Spleen (tissue), 7 donors: ENCODE measurements around the gene PACS1.

ENCODE experiments used
- POLR2A ChIP-seq, 3 donors: fragments of 450-650 bp; IDR thresholded peaks; one replicate each; pipeline ENCODE4 v1.5.1; 2017; ENCODE audit warnings: antibody characterized with exemption in 3 of 3, mild to moderate bottlenecking in 1 of 3
- TF ChIP-seq, protein P1 (sequence below), 11 experiments: fragments of 200-600 bp in 7 of 11; fragments of 450-650 bp in 4 of 11; sonication (generic) in 4 of 11; IDR thresholded peaks in 8 of 11; conservative IDR thresholded peaks in 3 of 11; 1 replicate in 7 of 11; 2 replicates in 4 of 11; pipeline versions ENCODE4 v1.4.0 to v1.8.0; 2016 to 2021; ENCODE audit warnings: antibody characterized with exemption in 11 of 11, inconsistent platforms in 4 of 11, mild to moderate bottlenecking in 1 of 11
- donor health status: DM: no; HTN: no; CAD: no; lungs with moderate emphysema.
- donor health status: DM: no; HTN: no; CAD: no.
- donor health status: DM: no; HTN: no; CAD: no.

DNA sequence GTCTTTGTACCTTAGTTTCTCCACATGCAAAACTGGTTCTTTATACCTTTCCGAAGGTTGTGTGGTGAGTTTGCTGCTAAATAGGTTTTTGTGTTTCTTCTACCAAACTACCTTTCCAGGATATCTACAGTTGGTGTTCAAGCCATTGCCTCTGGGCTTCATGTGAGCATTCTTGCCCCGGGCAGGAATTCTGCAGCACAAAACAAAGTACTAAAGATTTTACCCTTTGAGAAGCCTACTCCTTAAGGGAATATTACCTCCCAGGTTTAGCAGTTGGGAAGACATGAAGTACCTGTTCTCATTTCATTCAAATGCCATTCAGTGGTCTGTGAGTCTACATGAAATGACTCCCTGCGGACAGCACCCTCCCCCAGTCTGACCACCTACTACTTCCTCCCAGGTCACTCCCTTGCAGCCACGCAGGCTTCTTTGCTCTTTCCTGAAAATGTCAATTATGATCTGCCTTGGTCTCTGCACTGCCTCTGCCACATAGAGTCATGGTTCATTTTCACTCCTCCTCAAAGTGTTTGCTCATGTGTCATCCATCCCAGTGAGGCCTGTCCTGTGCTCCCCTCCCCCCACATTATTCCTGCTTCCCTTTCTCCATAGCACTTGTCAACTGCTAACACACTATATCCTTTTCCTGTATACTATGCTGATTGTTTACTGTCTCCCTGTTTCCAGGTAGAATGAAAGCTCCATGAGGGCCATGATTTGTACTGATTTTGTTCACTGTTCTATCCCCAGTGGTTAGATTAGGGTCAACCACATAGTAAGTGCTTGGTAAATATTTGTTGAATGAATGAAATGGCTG is 36.9 kb downstream of the PACS1 start:
- TF ChIP-seq, protein P1, sequence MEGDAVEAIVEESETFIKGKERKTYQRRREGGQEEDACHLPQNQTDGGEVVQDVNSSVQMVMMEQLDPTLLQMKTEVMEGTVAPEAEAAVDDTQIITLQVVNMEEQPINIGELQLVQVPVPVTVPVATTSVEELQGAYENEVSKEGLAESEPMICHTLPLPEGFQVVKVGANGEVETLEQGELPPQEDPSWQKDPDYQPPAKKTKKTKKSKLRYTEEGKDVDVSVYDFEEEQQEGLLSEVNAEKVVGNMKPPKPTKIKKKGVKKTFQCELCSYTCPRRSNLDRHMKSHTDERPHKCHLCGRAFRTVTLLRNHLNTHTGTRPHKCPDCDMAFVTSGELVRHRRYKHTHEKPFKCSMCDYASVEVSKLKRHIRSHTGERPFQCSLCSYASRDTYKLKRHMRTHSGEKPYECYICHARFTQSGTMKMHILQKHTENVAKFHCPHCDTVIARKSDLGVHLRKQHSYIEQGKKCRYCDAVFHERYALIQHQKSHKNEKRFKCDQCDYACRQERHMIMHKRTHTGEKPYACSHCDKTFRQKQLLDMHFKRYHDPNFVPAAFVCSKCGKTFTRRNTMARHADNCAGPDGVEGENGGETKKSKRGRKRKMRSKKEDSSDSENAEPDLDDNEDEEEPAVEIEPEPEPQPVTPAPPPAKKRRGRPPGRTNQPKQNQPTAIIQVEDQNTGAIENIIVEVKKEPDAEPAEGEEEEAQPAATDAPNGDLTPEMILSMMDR (IDR thresholded peaks at IDR 0.05 in 8 of 11, conservative IDR thresholded peaks at IDR 0.05 in 3 of 11) = no peak
- TF ChIP-seq POLR2A (IDR thresholded peaks at IDR 0.05) = no peak
